ENCODE measurements around the gene THOP1. TPM values are rescaled to one million over a fixed set of nuclear protein-coding genes. Genes with fewer than 3 reads are reported as not detected.
"Not testable (repeated sequence)": the region's sequence is repeated elsewhere in the genome, so short reads cannot be mapped to it uniquely, and the experiment has no call there.

Gene THOP1
- total RNA-seq, 2 donors from 2014 or later: 30.6 to 37.6 TPM

- intact Hi-C loops (cut with DNase I): no loop called here
- no peak for DNase-seq (ENCODE audit: low spot score)
Observed at GRCh38 chr19:2811735-2812413, 26.6 kb downstream of the THOP1 start.

- DNase-seq (ENCODE audit: low spot score): no peak
- intact Hi-C loops (cut with DNase I): no loop called here
Observed at GRCh38 chr19:2812414-2813234, 27.3 kb downstream of the THOP1 start.

DNA sequence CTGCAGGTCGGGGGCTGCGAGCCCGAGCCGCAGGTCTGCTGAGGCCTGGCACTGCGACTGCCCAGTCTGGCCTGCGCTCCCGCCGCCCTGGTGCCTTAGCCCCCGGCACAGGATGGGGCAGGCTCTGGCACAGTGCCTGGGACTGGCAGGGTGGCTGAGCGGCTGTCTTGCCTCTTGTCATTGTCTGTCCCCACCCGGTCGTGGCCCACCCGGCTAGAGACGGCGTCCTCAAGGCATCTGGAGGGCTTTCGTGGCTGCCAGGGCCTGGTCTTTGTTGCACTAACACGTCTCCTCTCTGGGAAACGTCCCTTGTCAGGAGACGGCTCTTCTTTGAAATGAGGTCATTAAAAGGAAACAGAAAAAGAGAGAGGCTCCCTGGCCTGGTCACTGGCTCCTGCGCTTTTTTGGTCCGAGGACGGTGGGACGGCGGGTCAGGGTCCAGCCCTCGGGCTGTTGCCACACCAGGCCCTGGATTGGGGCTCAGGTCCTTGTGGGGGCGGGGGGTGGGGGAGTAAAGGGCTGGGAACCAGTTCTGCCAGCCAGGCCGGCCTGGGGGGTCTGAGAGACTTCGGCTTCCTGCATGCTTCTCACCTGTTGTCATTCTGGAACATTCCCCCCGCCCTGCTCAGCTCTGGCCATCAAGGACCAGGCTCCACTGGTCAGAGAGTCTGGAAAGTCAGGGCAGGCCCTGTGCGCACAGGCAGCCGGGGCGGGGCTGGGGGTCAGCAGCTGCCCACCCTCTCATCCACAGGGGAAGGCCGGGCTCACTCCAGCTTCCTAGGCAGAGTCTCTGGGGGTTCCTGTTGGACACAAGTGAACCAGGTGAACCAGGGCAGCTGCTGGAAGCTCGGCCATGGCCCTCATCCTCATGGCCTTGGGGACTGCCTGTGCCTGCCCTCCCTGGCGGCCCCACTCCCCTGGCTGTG lies 28.2 kb downstream of the THOP1 start:
- no peak for DNase-seq (ENCODE audit: low spot score)
- intact Hi-C loops (cut with DNase I): no loop called here

GRCh38 chr19:2814426-2814825 lies 29.1 kb downstream of the THOP1 start:
- intact Hi-C loops (cut with DNase I): no loop called here

GRCh38 chr19:2815191-2815614 lies 29.9 kb downstream of the THOP1 start:
- no peak for DNase-seq (ENCODE audit: low spot score)
- intact Hi-C loops (cut with DNase I): no loop called here

More at GRCh38 chr19:2814426-2814825, 29.1 kb downstream of the THOP1 start:
- no peak for DNase-seq (ENCODE audit: low spot score)

GRCh38 chr19:2815923-2816322 lies 30.6 kb downstream of the THOP1 start:
- intact Hi-C loops (cut with DNase I): no loop called here
- no peak for DNase-seq (ENCODE audit: low spot score)

- intact Hi-C loops (cut with DNase I): no loop called here
- no peak for DNase-seq (ENCODE audit: low spot score)
Observed at GRCh38 chr19:2816641-2817040, 31.3 kb downstream of the THOP1 start.

DNA sequence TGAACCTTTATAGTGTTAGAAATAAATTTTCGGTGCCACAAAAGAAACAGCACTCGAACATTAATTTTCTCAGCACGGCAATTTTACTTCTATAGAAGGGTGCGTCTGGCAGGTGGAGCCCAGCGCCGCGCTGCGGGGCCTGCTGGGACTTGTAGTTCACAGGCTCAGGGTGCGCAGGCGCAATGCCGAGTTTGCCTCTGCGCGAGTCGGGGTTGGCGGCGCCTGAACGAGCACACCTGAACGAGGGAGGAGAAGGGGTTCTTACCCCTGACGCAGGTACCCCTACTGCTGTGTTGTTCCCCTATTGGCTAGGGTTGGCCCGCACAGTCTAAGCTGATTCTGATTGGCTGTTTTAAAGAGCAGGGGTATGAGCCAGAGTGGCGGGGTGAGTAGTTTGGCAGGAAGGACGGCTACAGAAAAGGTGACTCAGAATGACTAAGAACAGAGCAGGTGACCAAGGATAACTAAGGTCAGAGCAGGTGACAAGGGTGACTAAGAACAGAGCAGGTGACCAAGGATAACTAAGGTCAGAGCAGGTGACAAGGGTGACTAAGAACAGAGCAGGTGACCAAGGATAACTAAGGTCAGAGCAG lies 32.0 kb downstream of the THOP1 start:
- DNase-seq (ENCODE audit: low spot score); intact Hi-C loops (cut with DNase I): not testable (repeated sequence)

DNA sequence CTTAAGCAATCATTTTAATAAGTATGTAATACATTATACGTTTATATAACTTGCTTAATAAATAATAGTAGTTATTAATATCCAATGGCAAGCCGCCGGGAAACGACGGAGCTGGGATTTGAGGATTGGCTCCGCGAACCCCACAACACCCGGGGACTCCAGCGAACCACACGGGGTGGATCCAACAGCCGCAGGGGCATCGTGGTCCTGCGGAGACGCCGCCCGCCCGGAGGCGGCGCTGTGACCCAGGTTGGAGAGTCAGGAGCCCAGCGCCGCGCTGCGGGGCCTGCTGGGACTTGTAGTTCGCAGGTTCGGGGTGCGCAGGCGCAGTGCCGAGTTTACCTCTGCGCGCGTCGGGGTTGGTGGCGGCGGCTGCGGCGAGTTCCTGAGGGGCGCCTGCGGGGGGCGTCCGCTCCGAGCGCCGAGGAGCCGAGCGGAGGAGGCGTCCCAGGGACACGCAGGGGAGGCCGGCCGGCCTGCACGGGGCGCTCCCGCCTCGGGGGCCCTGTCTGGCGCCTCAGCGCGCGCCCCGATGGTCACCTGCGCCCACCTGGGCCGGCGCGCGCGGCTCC lies 34.3 kb downstream of the THOP1 start, which contains the start of gene ZNF554:
Gene ZNF554, plus strand, starts transcription at position 329 of the 572 bp plus-strand sequence. Its CDS starts 204 bp downstream, at position 533.
- peak; percentile 99 for DNase-seq (ENCODE audit: low spot score)
- intact Hi-C loops (cut with DNase I): loop anchor here in 1 of 2 donors (1.0 kb wide), 1 partner anchor 37 kb away; no protein-coding TSS in a partner anchor

GRCh38 chr19:2820112-2820702 lies 34.9 kb downstream of the THOP1 start:
- intact Hi-C loops (cut with DNase I): no loop called here
- DNase-seq (ENCODE audit: low spot score): no peak

DNA sequence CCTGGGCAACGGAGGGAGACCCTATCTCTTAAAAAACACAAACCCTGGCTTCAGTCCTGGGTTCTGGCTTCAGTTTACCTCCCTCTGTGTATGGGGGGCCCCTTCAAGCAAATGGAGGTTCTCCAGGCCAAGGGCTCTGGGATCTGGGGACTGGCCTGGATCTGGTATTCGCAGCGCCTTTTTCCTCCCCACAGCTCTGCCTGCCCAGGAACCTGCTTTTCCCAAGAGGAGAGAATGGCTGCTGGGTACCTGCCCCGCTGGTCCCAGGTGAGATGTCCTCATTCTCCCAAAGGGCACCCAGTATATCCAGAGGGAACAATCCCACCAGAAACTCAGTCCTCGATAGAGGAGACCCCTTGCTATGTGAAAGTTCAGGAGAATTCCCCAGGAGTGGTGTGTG lies 37.5 kb downstream of the THOP1 start:
- intact Hi-C loops (cut with DNase I): no loop called here
- DNase-seq (ENCODE audit: low spot score): peak; percentile 36

DNA sequence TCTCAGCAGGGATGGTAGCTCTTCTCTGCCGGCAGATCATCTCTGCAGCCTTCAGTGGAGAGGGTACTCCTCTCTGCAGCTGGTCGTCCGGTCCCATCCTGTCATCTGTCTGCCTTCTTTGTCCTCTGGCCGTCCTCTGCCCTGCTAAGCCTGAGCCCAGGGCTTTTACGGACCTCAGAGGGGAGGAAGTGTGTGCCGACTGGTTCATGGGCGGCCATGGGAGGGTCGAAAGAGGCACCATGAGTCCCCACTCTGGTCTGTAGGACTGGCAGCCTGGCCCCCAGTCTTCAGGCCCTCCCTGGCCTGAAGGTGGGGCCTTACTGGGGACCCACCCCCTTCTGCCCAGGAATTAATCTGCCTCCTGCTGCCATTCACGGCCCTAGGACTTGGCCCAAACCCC lies 38.3 kb downstream of the THOP1 start:
- no peak for DNase-seq (ENCODE audit: low spot score)
- intact Hi-C loops (cut with DNase I): no loop called here

DNA sequence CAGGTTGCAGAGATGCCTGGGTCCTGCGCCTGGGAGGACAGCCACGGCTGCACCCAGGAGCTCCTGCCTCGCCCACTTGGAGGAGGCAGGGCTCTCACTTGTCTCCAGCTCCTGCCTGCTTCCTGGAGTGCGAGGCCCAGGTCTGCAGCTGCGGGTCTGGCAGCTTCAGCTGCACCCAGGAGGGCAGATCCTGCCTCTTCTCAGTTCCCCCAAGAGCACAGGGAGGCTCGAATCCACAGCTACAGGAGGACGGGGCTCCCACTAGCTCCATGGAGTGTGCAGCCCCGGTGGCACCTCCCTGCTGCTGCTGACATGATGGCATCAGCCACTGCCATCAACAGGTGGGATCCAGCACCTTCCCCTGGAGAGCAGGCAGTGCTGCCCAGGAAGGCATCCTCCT lies 38.8 kb downstream of the THOP1 start:
- intact Hi-C loops (cut with DNase I): no loop called here
- DNase-seq (ENCODE audit: low spot score): peak; percentile 31

DNA sequence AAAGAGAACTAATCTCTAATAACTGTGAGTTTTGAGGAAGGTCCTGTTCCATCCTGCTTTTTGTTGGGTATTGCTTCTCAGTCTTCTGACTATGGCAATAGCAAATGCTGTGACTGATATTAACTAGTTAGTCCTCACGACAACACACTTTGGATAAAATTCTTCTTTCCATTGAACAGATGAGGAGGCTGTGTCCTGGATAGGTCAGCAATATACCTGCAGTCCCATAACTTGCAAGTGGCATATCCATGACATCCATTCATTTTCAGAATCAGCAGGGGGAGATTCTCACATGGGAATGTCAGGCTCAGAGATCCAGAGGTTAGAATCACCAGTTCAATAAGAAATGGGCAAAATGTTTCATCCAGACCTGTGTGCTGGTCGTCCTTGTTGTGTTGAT lies 41.7 kb downstream of the THOP1 start:
- intact Hi-C loops (cut with DNase I): no loop called here
- no peak for DNase-seq (ENCODE audit: low spot score)

- intact Hi-C loops (cut with DNase I): no loop called here
- no peak for DNase-seq (ENCODE audit: low spot score)
Observed at GRCh38 chr19:2827840-2828489, 42.7 kb downstream of the THOP1 start.

GRCh38 chr19:2834294-2834871 lies 49.1 kb downstream of the THOP1 start:
- DNase-seq (ENCODE audit: low spot score): no peak
- intact Hi-C loops (cut with DNase I): no loop called here

DNA sequence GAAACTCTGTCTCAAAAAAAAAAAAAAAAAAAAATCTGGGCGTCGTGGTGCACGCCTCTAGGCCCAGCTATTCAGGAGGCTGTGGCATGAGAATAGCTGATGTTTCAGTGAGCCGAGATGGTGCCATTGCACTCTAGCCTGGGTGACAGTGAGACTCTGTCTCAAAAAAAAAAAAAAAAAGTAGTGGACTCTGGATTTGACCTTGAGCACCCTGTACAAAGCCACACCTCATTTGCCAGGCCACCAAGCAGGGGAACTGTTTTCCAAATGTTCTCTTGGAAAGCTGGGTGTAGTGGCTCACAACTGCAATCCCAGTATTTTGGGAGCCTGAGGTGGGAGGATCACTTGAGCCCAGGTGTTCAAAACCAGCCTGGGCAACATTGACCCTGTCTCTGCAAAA lies 52.1 kb downstream of the THOP1 start:
- intact Hi-C loops (cut with DNase I): no loop called here

More for the DNA sequence above, 52.1 kb downstream of the THOP1 start:
- DNase-seq (ENCODE audit: low spot score): no peak

Measured in posterior vena cava (tissue), 2 donors.